ENCODE data around the gene PTPRG. TPM values are rescaled to one million over a fixed set of nuclear protein-coding genes. Genes with fewer than 3 reads are reported as not detected.

PTPRG gene
- total RNA-seq, 1 experiment from 2014 or later: 0.73 TPM

- no peaks in the 10 kb centered on the region for H3K36me3 ChIP-seq (ENCODE audit: low read depth, low read length)
- H3K4me3 ChIP-seq (ENCODE audit: low read length): no peak overlapping the region
- H3K4me2 ChIP-seq (ENCODE audit: low read length): no peak overlapping the region
- H3K9ac ChIP-seq (ENCODE audit: low read length): no peak overlapping the region
- ChIA-PET POLR2A (ENCODE audit: unreplicated experiment) (no interaction called here), CTCF (no interaction called here)
- 0 out of 2 replicates have a peak, but pooled peaks cover 4% of the 10 kb centered on the region for H3K9me3 ChIP-seq (ENCODE audit: low read length)
- no peaks in the 10 kb centered on the region for H3K27me3 ChIP-seq (ENCODE audit: low read length)
- no peaks in the 10 kb centered on the region for H3K9me2 ChIP-seq (replicated peaks; ENCODE audit: low read length)
- DNase-seq (no peak), ATAC-seq (no peak)
- intact Hi-C loops (cut with micrococcal nuclease): no loop called here
- no peak overlapping the region for H2AFZ ChIP-seq (ENCODE audit: low read length)
- H3K79me2 ChIP-seq (ENCODE audit: low read length): no peaks in the 10 kb centered on the region
- no peaks in the 10 kb centered on the region for H3F3A ChIP-seq (ENCODE audit: low read length, unreplicated experiment)
- no TSS peak for BruUV-seq (replicated peaks)
- H3K27ac ChIP-seq (ENCODE audit: low read length): no peak overlapping the region
- TF ChIP-seq EZH2phosphoT487 (IDR thresholded peaks at IDR 0.05; ENCODE audit: borderline replicate concordance, low read length) (no peak), EZH2 (IDR thresholded peaks at IDR 0.05; ENCODE audit: low read length, unreplicated experiment) (no peak)
- TF ChIP-seq, protein P1, sequence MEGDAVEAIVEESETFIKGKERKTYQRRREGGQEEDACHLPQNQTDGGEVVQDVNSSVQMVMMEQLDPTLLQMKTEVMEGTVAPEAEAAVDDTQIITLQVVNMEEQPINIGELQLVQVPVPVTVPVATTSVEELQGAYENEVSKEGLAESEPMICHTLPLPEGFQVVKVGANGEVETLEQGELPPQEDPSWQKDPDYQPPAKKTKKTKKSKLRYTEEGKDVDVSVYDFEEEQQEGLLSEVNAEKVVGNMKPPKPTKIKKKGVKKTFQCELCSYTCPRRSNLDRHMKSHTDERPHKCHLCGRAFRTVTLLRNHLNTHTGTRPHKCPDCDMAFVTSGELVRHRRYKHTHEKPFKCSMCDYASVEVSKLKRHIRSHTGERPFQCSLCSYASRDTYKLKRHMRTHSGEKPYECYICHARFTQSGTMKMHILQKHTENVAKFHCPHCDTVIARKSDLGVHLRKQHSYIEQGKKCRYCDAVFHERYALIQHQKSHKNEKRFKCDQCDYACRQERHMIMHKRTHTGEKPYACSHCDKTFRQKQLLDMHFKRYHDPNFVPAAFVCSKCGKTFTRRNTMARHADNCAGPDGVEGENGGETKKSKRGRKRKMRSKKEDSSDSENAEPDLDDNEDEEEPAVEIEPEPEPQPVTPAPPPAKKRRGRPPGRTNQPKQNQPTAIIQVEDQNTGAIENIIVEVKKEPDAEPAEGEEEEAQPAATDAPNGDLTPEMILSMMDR (conservative IDR thresholded peaks at IDR 0.05; ENCODE audit: low read depth, low read length): no peak
- no peaks in the 10 kb centered on the region for H3K4me1 ChIP-seq (ENCODE audit: insufficient read depth, low read length)
- H4K20me1 ChIP-seq (ENCODE audit: low read length): no peaks in the 10 kb centered on the region
Observed at GRCh38 chr3:61915296-61915695, 353.9 kb downstream of the PTPRG start.

GRCh38 chr3:61919371-61919770, 358.0 kb downstream of the PTPRG start:
- Histone ChIP-seq H3K4me3 (ENCODE audit: low read length) (no peak overlapping the region), H2AFZ (ENCODE audit: low read length) (no peak overlapping the region), H3F3A (ENCODE audit: low read length, unreplicated experiment) (no peaks in the 10 kb centered on the region), H3K9me3 (ENCODE audit: low read length) (0 out of 2 replicates have a peak, but pooled peaks cover 4% of the 10 kb centered on the region), H4K20me1 (ENCODE audit: low read length) (no peaks in the 10 kb centered on the region), H3K9ac (ENCODE audit: low read length) (no peak overlapping the region), H3K27ac (ENCODE audit: low read length) (no peak overlapping the region), H3K4me1 (ENCODE audit: insufficient read depth, low read length) (no peaks in the 10 kb centered on the region), H3K27me3 (ENCODE audit: low read length) (no peaks in the 10 kb centered on the region), H3K79me2 (ENCODE audit: low read length) (no peaks in the 10 kb centered on the region), H3K4me2 (ENCODE audit: low read length) (no peak overlapping the region), H3K36me3 (ENCODE audit: low read depth, low read length) (no peaks in the 10 kb centered on the region), H3K9me2 (replicated peaks; ENCODE audit: low read length) (no peaks in the 10 kb centered on the region)
- TF ChIP-seq EZH2phosphoT487 (IDR thresholded peaks at IDR 0.05; ENCODE audit: borderline replicate concordance, low read length) (no peak), EZH2 (IDR thresholded peaks at IDR 0.05; ENCODE audit: low read length, unreplicated experiment) (no peak)
- POLR2A ChIA-PET (ENCODE audit: unreplicated experiment): no interaction called here
- BruUV-seq (replicated peaks): no TSS peak
- DNase-seq (no peak), ATAC-seq (no peak)
- CTCF ChIA-PET: no interaction called here
- intact Hi-C loops (cut with micrococcal nuclease): no loop called here

DNA sequence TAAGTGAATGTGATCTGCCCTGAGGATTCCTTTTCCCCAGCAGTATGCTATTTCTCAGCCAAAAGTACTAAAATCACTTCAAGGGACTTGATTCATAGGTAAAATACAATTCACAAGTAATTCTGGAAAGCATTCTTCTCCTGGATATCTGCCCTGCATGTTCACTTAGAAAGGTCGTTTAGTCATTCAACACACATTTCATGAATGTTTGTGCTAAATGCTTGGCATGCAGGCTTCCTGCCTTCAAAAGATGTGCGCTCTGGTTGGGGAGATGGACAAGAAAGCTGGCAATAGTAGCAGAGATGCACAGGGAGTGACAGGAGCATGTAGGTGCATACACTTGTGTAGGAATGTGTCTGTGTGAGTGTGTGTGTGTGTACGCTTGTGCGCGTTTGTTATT, 360.7 kb downstream of the PTPRG start:
- Histone ChIP-seq H3K27me3 (ENCODE audit: low read length) (no peaks in the 10 kb centered on the region), H2AFZ (ENCODE audit: low read length) (no peak overlapping the region), H3F3A (ENCODE audit: low read length, unreplicated experiment) (no peaks in the 10 kb centered on the region), H3K9ac (ENCODE audit: low read length) (no peak overlapping the region), H3K36me3 (ENCODE audit: low read depth, low read length) (no peaks in the 10 kb centered on the region), H4K20me1 (ENCODE audit: low read length) (no peaks in the 10 kb centered on the region), H3K4me1 (ENCODE audit: insufficient read depth, low read length) (no peaks in the 10 kb centered on the region), H3K9me3 (ENCODE audit: low read length) (0 out of 2 replicates have a peak, but pooled peaks cover 4% of the 10 kb centered on the region), H3K4me3 (ENCODE audit: low read length) (no peak overlapping the region), H3K27ac (ENCODE audit: low read length) (no peak overlapping the region), H3K79me2 (ENCODE audit: low read length) (no peaks in the 10 kb centered on the region), H3K4me2 (ENCODE audit: low read length) (no peak overlapping the region), H3K9me2 (replicated peaks; ENCODE audit: low read length) (no peaks in the 10 kb centered on the region)
- TF ChIP-seq EZH2phosphoT487 (IDR thresholded peaks at IDR 0.05; ENCODE audit: borderline replicate concordance, low read length): no peak
- no peak for TF ChIP-seq EZH2 (IDR thresholded peaks at IDR 0.05; ENCODE audit: low read length, unreplicated experiment)
- ChIA-PET POLR2A (ENCODE audit: unreplicated experiment) (no interaction called here), CTCF (no interaction called here)
- no TSS peak for BruUV-seq (replicated peaks)
- ATAC-seq: no peak
- DNase-seq: no peak
- intact Hi-C loops (cut with micrococcal nuclease): no loop called here

Measured in PC-3 (cell line).